Measurements from ENCODE around the gene ACOX2. TPM values are rescaled to one million over a fixed set of nuclear protein-coding genes. Genes with fewer than 3 reads are reported as not detected.
A peak's percentile ranks its signal among the peaks of the same experiment; 100 is the strongest.

The ACOX2 gene
- total and polyA plus RNA-seq, 2 donors (not counting 1 experiment from before 2014, with no cell fraction given), result 19.0 to 20.5 TPM

DNA sequence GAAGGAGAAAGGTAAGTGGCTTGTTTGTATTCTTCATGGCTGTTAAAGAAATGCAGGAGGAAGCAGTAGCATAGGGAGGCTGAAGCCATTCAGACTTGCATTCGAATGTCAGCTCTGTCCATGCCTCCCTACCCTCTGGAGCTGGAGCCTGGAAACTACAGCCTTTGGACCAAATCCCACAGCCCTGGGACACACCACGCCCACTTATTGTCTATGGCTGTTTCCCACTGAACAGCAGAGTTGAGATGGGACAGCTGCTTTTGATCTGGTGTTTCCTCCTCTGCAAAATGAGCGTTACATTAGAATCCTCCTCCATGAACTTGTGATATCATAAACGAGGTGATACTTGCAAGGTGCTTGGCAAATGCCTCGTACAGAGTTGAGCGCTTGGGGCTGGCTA lies 36.6 kb upstream of the ACOX2 start:
- no peaks in the 10 kb centered on the region for H3K79me2 ChIP-seq (ENCODE audit: control insufficient read depth, insufficient read depth, low read length)
- H3K36me3 ChIP-seq (ENCODE audit: control insufficient read depth, insufficient read depth, low read length), result no peaks in the 10 kb centered on the region
- no peak for TF ChIP-seq EZH2 (IDR thresholded peaks at IDR 0.05; ENCODE audit: low read length, missing control alignments)
- TF ChIP-seq, protein P1, sequence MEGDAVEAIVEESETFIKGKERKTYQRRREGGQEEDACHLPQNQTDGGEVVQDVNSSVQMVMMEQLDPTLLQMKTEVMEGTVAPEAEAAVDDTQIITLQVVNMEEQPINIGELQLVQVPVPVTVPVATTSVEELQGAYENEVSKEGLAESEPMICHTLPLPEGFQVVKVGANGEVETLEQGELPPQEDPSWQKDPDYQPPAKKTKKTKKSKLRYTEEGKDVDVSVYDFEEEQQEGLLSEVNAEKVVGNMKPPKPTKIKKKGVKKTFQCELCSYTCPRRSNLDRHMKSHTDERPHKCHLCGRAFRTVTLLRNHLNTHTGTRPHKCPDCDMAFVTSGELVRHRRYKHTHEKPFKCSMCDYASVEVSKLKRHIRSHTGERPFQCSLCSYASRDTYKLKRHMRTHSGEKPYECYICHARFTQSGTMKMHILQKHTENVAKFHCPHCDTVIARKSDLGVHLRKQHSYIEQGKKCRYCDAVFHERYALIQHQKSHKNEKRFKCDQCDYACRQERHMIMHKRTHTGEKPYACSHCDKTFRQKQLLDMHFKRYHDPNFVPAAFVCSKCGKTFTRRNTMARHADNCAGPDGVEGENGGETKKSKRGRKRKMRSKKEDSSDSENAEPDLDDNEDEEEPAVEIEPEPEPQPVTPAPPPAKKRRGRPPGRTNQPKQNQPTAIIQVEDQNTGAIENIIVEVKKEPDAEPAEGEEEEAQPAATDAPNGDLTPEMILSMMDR (conservative IDR thresholded peaks at IDR 0.05 in 1 of 2, IDR thresholded peaks at IDR 0.05 in 1 of 2; ENCODE audit: low read depth in 1 of 2, low read length in 2 of 2), result no peak
- peaks cover 4% of the 10 kb centered on the region for H3K27me3 ChIP-seq (ENCODE audit: control insufficient read depth, insufficient read depth, low read length)
- no peaks in the 10 kb centered on the region for H3K4me1 ChIP-seq (ENCODE audit: control insufficient read depth, extremely low read depth, insufficient read depth, low read length)
- peak in 1 of 2 donors; percentile 49 for DNase-seq (ENCODE audit: low read depth in 2 of 2)
- no peak overlapping the region for H2AFZ ChIP-seq (ENCODE audit: low read length)
- no peaks in the 10 kb centered on the region for H4K20me1 ChIP-seq (ENCODE audit: control insufficient read depth, extremely low read depth, insufficient read depth, low read length)
- no peak overlapping the region for H3K27ac ChIP-seq (ENCODE audit: insufficient read depth, low read length)
- H3K4me2 ChIP-seq (ENCODE audit: extremely low read depth, insufficient read depth, low read length), result no peak overlapping the region
- H3K4me3 ChIP-seq (replicated peaks in 1 of 4; ENCODE audit: control extremely low read depth in 1 of 4, insufficient read depth in 1 of 4, low read depth in 3 of 4, low read length in 4 of 4), result no peak overlapping the region
- no peak overlapping the region for H3K9ac ChIP-seq (ENCODE audit: insufficient read depth, low read length)
- H3K9me3 ChIP-seq (ENCODE audit: control insufficient read depth, insufficient read depth, low read depth, low read length), result no peaks in the 10 kb centered on the region

DNA sequence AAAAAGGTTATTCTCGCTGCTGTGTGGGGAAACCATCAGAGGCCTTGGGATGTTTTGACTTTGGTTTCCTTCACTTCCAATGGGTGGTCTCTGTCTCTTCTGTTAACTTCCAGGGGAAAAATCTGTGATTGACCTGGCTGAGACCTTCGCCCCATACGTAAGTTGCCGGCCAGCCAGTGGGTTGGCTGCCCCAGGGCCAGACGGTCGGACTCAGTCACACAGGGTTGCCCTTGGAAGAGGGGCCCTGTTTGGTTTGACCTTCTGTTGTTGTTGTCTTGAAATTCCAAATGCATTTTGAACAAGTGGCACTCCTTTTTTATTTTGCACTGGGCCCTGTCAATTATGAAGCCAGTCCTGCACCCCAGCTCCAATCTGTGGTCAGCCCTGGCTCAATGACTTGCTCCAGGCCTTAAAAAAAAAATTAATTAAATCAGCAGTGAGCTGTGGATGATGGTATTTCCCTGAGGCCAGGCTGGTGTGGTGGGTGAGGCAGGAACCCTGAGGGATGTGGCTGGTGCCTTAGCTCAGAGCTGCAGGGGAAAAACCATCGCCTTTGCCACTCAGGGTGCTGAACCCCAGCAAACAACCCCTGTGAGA lies 35.7 kb upstream of the ACOX2 start:
- no peak overlapping the region for H3K9ac ChIP-seq (ENCODE audit: insufficient read depth, low read length)
- no peak overlapping the region for H3K4me3 ChIP-seq (replicated peaks in 1 of 4; ENCODE audit: control extremely low read depth in 1 of 4, insufficient read depth in 1 of 4, low read depth in 3 of 4, low read length in 4 of 4)
- H3K36me3 ChIP-seq (ENCODE audit: control insufficient read depth, insufficient read depth, low read length), result no peaks in the 10 kb centered on the region
- H3K79me2 ChIP-seq (ENCODE audit: control insufficient read depth, insufficient read depth, low read length), result no peaks in the 10 kb centered on the region
- H4K20me1 ChIP-seq (ENCODE audit: control insufficient read depth, extremely low read depth, insufficient read depth, low read length), result no peaks in the 10 kb centered on the region
- no peak overlapping the region for H2AFZ ChIP-seq (ENCODE audit: low read length)
- no peak overlapping the region for H3K27ac ChIP-seq (ENCODE audit: insufficient read depth, low read length)
- H3K4me2 ChIP-seq (ENCODE audit: extremely low read depth, insufficient read depth, low read length), result no peak overlapping the region
- DNase-seq (ENCODE audit: low read depth in 2 of 2), result no peak
- TF ChIP-seq EZH2 (IDR thresholded peaks at IDR 0.05; ENCODE audit: low read length, missing control alignments), result no peak
- TF ChIP-seq, protein P1 (conservative IDR thresholded peaks at IDR 0.05 in 1 of 2, IDR thresholded peaks at IDR 0.05 in 1 of 2; ENCODE audit: low read depth in 1 of 2, low read length in 2 of 2), result no peak
- H3K4me1 ChIP-seq (ENCODE audit: control insufficient read depth, extremely low read depth, insufficient read depth, low read length), result no peaks in the 10 kb centered on the region
- H3K9me3 ChIP-seq (ENCODE audit: control insufficient read depth, insufficient read depth, low read depth, low read length), result no peaks in the 10 kb centered on the region
- peaks cover 4% of the 10 kb centered on the region for H3K27me3 ChIP-seq (ENCODE audit: control insufficient read depth, insufficient read depth, low read length)

DNA sequence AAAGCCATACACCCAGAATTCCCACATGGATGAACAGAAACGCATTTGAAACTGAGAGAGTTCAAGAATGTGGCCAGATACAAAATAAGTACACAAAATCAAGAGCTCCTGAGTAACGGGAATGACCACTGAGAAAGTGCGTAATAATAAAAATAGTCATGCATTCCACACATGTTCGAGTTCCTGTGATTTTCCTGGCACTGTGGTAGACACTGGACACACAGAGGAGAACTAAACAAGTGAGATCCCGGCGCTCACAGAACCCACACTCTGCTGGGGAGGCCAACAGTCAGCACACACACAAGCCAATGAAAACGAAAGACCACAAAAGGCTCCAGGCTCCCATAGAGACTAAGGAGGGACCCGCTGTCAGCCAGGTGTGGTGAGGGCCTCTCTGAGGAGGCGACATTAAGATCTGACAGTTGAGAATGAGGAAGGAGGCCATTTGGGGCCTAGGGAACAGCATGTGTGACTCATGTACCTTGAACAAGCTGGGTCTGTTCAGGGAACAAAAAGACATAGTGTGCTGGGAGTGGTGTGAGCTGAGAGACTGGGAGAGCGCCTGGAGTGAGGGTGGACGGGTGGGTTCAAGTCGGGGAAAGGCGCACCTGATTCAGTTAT lies 35.1 kb upstream of the ACOX2 start:
- no peaks in the 10 kb centered on the region for H3K79me2 ChIP-seq (ENCODE audit: control insufficient read depth, insufficient read depth, low read length)
- no peaks in the 10 kb centered on the region for H3K9me3 ChIP-seq (ENCODE audit: control insufficient read depth, insufficient read depth, low read depth, low read length)
- no peaks in the 10 kb centered on the region for H3K4me1 ChIP-seq (ENCODE audit: control insufficient read depth, extremely low read depth, insufficient read depth, low read length)
- no peak overlapping the region for H3K4me3 ChIP-seq (replicated peaks in 1 of 4; ENCODE audit: control extremely low read depth in 1 of 4, insufficient read depth in 1 of 4, low read depth in 3 of 4, low read length in 4 of 4)
- H4K20me1 ChIP-seq (ENCODE audit: control insufficient read depth, extremely low read depth, insufficient read depth, low read length), result no peaks in the 10 kb centered on the region
- H2AFZ ChIP-seq (ENCODE audit: low read length), result no peak overlapping the region
- H3K36me3 ChIP-seq (ENCODE audit: control insufficient read depth, insufficient read depth, low read length), result no peaks in the 10 kb centered on the region
- no peak for TF ChIP-seq EZH2 (IDR thresholded peaks at IDR 0.05; ENCODE audit: low read length, missing control alignments)
- TF ChIP-seq, protein P1 (conservative IDR thresholded peaks at IDR 0.05 in 1 of 2, IDR thresholded peaks at IDR 0.05 in 1 of 2; ENCODE audit: low read depth in 1 of 2, low read length in 2 of 2), result no peak
- peaks cover 4% of the 10 kb centered on the region for H3K27me3 ChIP-seq (ENCODE audit: control insufficient read depth, insufficient read depth, low read length)
- H3K9ac ChIP-seq (ENCODE audit: insufficient read depth, low read length), result no peak overlapping the region
- DNase-seq (ENCODE audit: low read depth in 2 of 2), result peak in 1 of 2 donors; percentile 21
- no peak overlapping the region for H3K27ac ChIP-seq (ENCODE audit: insufficient read depth, low read length)
- no peak overlapping the region for H3K4me2 ChIP-seq (ENCODE audit: extremely low read depth, insufficient read depth, low read length)
